Head of caudate nucleus (tissue), 42 donors: ENCODE measurements around the gene ABCA6.

ENCODE experiments used
- DNase-seq, 42 donors: peaks; one replicate each; pipeline versions ENCODE4 v3.0.0 to v3.0.0-alpha.2; 2020 to 2021; ENCODE audit warnings: mixed read lengths in 7 of 42
- intact Hi-C: fragments of 100-400 bp; cut with DNase I; formaldehyde crosslinking; loops from one replicate; pipeline ENCODE4 v1.15.0; 2022

Gene ABCA6

DNA sequence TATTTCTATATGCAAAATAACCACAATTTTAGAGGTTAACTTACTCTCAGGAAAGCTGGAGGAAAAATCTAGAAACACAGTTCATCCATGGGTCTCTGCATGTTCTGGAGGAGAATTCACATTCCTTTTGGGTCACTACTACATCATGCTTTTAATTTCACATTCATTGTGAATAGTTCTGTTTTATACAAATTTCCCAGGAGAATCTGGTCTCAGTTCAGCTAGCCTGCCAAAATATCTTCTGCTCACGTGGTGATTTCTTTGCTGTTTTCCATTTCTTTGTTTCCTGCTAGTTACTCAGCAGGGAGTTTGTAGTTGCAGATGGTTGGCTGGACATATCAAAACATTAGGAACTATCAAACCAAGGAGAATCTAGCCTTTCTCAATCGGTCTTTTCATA, 80.9 kb downstream of the ABCA6 start, which contains the start of gene ABCA9:
TSS of gene ABCA9 (minus strand) at position 106 of the 400 bp plus-strand sequence. CDS start 9,801 bp downstream, outside the sequence.
- DNase-seq: peak in 1 of 42 donors; percentile 4

DNA sequence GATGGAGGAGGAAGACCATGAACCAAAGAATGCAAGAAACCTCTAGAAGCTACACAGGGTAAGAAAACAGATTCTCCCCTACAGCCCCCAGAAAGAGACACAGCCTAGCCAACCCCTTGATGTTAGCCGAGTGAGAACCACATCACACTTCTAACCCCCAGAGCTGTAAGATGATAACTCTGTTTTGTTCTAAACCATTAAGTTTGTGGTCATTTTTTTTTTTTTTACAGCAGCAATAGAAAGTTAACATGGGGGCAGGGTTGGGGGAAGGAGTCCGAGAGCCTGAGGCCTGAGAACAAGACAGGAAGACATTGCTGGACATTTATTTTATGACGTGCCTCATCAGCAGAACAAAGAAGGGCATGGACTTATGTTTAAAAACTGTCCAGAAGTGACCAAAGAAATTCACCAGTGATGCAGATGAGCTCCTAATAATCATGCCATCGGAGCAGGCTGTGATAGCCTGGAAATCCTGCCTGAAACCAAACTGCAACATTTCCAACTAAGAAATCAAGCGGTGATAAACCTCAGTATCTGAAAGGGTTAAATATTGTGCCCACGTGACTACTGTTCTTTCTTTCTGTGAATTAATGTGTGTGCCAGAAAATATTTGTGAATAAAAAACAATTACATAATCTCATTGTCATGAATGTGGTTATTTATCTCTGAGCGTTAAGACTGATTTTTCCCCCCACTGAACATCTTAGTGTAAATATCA, 82.1 kb downstream of the ABCA6 start:
- intact Hi-C loops: no loop called here
- DNase-seq: no peak

More for the DNA sequence above, 80.9 kb downstream of the ABCA6 start, which contains the start of gene ABCA9:
- intact Hi-C loops: no loop called here

DNA sequence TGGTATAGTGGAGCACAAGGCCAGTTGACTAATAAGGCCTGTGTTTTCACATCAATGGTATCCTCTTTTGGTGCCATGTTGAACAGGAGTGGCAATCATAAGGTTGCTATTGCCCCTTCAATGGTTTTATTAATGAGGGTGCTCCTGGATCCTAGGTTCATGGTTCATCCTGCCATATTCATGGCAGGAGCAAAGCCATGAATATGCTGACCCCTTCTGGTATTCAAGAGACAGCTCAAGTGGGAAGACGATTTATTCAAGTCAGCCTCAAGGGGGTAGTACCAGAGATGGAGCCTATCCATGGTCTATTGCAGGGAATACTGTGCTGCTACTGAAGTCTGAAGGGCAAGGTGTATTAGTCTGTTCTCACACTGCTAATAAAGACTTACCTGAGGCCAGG, 83.5 kb downstream of the ABCA6 start:
- DNase-seq: no peak
- intact Hi-C loops: no loop called here

DNA sequence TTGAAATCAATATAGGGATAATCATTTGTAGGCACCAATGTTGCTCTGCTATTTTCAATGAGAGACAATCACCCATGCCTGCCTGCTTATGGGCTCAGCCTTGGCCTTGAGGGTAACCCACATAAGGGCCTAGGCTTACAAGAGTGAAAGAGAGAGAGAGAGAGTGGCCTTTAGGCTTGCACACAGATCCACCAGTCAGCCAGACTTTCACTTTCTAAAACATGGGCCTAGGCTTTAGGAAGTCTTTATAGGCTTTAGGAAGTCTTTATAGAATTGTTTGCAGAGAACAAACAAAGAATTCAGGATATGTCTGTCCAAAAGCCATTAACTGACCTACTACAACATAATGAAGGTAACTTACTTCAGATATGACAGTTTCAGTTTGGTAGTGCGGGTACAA, 84.4 kb downstream of the ABCA6 start:
- intact Hi-C loops: no loop called here
- DNase-seq: no peak

DNA sequence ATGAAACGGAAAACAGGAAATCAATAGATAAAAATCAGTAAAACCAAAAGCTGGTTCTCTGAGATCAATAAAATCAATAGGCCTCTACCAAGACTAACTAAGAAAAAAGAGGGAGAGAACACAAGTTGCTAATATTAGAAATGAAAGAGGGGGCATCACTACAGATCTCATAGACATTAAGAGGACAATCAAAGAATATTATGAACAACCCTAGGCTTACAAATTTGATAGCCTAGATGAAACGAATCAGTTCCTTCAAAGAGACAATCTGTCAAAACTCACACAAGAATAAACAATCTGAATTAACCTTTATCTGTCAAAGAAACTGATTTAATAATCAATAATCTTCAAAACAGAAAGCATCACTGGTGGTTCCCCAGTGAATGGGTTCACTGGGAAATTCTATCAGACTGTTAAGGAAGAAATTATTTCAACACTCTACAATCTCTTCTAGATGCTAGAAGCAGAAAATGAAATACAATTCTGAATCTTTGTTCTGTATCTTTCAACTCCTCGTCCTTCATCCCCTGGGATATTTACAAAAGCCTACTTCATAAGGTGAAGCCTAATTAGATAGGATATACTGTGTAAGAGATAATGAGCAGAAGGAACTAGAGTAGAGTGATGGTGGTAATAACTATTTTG, 85.4 kb downstream of the ABCA6 start:
- no peak for DNase-seq
- intact Hi-C loops: no loop called here

DNA sequence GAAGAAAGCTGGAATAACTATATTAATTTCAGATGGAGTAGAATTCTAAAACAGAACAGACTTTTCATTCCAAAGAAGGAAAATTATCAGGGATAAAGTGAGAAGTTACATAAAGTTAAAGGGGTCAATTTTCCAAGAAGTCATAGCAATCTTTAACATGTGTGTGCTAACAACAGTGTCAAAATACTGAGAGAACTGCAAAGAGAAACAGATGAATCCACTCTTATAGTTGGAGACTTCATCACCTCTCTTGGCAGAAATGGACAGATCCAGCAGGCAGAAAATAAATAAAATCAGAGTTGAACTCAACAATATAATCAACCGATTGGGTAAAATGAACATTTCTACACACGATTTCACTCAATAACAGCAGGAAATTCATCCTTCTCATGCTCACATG, 86.4 kb downstream of the ABCA6 start:
- DNase-seq: no peak
- intact Hi-C loops: no loop called here

DNA sequence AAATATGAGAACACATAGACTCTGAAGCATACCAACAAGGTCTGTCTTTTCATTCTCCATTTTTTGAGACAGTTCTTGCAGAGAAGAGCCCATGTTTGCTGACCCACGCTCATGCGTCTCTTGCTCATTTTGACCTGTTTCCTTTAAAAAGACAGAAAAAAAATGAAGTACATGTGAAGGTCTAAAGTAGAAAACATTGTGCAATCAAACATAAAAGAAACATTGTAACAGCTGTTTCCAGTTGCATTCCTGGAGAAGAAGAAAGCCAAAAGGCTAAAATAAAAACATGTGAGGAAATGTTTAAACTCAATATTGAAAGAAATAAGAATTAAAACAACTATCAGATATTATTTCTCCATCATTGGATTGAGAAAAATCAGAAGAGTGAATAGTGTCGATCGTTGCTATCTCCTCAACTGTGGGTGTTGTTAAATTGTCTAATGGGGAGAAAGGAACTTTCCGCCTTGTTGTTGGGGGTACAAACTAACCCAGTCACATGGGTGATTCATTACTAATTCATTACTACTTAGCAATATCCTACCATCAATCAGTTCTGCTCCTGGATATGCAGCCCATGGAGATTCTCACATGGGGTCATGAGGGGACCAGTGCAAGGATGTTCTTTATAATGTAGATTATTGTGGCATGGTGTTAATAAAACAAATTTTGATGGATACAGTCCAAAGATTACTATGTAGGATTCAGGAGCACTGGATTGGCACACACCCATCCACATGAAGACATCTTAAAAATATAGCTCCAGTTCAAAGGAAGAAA, 90.5 kb downstream of the ABCA6 start:
- DNase-seq: no peak
- intact Hi-C loops: no loop called here

DNA sequence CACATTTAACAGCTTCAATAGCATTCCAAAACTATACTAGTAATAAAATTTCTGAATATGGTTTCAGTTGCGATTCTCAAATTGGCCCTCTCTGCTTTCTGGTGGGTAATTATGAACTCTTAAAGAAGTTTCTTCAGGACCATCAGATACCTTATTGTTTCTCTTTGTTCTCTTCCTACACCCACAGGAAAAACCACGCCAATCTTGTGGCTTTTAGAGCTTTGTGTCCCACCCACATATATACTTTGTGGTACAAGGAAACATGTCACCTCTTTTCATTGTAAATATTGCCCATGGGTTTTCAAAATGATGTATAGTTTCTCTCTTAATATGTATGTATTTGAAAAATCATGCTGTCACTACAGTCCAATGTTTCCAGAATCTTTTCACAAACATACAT, 93.1 kb downstream of the ABCA6 start:
- DNase-seq: no peak
- intact Hi-C loops: no loop called here

DNA sequence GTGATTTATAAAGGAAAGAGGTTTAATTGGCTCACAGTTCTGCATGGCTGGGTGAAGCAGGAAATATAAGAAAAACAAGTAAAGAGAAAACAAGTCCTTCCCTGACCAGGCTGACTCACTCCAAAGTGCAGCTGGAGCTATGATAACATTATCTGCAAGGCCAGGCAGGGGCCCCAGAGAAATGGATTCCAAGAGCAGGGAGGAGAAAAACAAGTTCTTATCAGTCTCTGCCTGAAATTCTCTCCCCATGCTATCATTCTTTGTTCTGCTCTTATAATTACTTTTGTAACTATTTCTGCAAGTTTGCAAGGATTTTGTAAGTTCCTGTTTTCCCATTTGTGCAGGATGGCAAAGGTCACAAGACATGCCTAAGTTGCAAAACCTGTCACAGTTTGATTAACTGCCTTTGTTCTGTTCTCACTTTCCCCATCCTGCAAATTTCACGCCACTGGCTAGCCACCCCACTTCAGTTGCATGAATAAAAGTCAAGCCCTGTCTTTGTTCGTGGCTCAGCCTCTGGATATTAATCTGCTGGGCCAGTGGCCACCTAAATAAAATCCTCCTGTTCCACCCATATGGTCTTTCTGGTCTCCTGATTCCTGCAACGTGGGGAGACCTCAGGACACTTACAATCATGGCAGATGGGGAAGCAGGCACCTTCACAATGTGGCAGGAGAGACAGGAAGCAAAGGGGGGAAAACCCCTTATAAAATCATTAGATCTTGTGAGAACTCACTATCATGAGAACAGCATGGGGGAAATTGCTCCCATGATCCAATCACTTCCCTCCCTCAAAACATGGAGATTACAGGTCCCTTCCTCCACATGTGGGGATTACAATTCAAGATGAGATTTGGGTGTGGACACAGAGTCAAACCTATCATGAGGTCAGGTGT, 94.1 kb downstream of the ABCA6 start:
- DNase-seq: no peak
- intact Hi-C loops: no loop called here

DNA sequence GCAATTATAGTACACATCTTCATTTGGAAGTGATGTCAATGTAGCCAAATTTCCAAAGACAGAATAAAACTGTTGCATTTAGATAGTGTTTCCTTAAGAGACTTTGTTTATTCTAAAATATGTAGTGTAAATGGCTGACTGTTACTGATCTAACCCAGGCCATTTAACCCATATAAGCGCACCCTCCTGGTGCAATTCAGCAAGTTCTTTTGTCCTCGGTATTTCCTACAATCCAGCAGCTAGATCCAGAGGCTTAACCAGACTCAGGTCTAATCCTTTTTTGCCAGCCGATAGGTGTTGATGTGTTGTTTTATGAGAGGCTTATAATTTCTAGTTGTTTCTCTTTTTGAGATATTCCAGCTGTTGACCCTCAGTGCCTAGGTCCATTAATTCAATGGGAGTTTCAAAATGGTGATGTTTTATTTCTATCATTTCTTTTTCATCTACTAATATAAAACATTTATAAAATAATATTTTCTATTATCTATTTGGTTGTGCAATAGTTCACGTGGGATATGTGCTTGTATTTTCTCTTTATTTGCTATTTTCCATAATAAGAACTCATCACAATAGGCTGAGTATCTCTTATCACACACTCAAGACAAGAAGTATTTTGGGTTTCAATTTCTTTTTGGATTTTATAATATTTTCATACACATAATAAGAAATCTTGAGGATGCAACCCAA, 95.4 kb downstream of the ABCA6 start:
- intact Hi-C loops: no loop called here
- no peak for DNase-seq

DNA sequence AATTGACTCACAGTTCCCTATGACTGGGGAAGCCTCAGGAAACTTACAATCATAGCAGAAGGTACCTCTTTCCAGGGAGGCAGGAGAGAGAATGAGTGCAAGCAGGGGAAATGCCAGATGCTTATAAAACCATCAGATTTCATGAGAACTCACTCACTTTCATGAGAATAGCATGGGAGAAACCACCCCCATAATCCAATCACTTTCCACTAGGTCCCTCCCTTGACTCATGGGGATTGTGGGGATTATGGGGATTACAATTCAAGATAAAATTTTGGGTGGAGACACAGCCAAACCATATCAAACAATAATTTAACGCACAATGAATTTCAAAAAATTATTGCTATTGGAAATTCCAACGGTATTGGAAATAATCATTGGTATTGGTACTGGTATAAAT, 96.0 kb downstream of the ABCA6 start:
- intact Hi-C loops: no loop called here
- DNase-seq: no peak

DNA sequence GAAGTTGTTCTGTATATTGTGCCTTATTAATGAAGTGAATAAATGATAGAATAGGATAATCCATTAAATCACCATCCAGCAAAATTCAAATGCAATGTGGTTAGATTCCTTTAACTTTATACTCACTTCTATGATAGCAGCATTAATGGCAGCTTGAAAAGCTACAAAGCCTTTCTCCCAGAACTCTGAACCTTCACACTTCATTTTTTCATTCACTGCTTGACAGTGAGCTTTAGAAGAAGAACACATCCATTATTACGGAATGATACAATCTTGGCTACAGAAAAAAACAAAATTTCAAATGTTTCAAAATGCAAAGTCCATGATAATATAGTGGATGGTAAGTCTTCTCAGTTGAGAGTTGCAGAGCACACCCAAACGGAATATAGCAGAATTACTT, 97.3 kb downstream of the ABCA6 start:
- DNase-seq: no peak
- intact Hi-C loops: no loop called here

DNA sequence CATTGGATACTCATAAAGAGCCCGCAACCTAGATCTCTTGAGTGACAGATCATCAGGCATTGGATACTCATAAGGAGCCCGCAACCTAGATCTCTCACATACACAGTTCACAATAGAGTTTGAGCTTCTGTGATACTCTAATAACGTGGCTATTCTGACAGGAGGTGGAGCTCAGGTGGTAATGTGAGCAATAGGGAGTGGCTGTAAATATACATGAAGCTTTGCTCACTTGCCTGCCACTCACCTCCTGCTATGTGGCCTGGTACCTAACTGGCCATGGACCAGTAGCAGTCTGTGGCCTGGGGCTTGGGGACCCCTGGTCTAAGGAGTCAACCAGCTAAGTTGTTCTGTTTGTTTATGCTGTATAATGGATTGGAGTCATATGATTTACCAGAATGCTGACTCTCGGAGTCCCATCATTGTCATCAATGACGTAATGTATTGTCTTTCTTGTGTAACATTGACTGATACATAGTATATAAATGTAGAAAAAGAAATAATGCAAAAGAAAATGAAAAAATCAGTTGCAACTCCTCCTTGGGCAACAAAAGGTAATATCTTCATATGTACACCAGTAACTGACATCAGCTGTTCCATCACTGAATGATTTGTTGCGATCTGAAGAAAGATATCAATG, 98.5 kb downstream of the ABCA6 start:
- intact Hi-C loops: no loop called here
- DNase-seq: no peak

DNA sequence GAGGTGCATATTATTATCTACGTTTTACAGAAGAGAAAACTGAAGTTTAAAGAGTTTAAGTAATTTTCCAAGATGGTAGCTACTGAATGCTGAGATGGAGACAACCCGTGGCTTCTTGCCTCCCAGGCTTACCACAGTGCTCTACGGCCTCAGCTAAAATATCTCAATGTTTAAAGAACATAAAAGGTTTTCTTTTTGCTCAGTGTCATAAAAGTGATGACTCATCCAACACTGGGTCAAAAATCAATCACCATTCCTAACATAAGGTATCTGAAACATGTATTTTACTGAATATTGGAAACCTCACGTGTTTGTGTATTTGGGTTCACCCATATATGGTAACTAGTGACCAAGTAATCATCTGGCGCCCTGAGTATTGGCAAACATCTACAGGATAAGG, 99.4 kb downstream of the ABCA6 start:
- intact Hi-C loops: no loop called here
- no peak for DNase-seq

DNA sequence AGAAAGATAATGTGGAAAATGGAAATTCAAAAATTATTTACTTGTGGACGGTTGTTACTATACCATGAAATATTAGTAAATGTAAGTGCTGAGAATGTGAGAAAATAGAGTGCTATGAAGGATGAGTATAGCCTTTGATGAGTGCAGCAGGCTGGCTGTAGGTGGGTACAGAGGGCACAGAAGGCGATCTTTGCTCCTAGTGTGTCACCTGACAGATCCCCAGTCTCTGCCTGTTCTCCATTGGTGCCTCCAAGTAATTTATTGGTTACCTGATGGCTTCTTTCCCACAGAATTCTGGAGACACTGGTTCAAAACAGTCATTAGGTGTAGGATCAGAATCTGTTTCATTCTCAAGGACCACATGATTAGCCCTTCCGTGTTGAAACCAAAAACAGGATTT, 109.9 kb downstream of the ABCA6 start:
- intact Hi-C loops: no loop called here
- no peak for DNase-seq

DNA sequence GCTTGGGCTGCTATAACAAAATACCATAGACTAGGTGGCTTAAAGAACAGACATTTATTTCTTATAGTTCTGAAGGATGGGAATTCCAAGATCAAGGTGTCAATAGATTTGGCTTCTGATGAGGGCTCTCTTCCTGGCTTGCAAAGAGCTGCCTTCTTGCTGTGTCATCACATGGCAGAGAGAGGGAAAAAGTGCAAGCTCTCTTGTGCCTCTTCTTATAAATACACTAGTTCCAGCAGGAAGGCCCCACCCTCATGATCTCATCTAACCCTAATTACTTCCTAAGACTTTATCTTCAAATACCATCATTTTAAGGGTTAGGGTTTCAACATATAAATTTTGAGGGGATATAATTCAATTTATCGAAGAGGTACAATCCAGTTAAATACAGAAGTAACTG, 111.5 kb downstream of the ABCA6 start:
- DNase-seq: no peak
- intact Hi-C loops: no loop called here
